ENCODE results near the gene CNTN3. TPM values are rescaled to one million over a fixed set of nuclear protein-coding genes. Genes with fewer than 3 reads are reported as not detected.

Gene CNTN3
- polyA plus RNA-seq, 1 donor from 2014 or later: 31.8 TPM

- Histone ChIP-seq H3K36me3 (ENCODE audit: insufficient read depth, low read length) (no peaks in the 10 kb centered on the region), H3K9me2 (ENCODE audit: insufficient read depth, low read length) (no peaks in the 10 kb centered on the region), H3K4me2 (ENCODE audit: low read length) (no peak overlapping the region), H2AFZ (ENCODE audit: low read depth, low read length) (no peak overlapping the region), H4K20me1 (ENCODE audit: insufficient read depth) (no peaks in the 10 kb centered on the region), H3K79me2 (replicated peaks; ENCODE audit: insufficient read depth, low read length) (no peaks in the 10 kb centered on the region), H3K9me3 (ENCODE audit: low read length) (no peaks in the 10 kb centered on the region), H3F3A (ENCODE audit: insufficient read depth, low read length, poor library complexity, severe bottlenecking) (no peaks in the 10 kb centered on the region), H3K27me3 (ENCODE audit: insufficient read depth, low read depth, low read length) (no peaks in the 10 kb centered on the region), H3K27ac (ENCODE audit: low read length) (no peak overlapping the region), H3K4me3 (ENCODE audit: low read length) (no peak overlapping the region), H3K9ac (ENCODE audit: low read length) (no peak overlapping the region)
- TF ChIP-seq EP300 (conservative IDR thresholded peaks at IDR 0.05; ENCODE audit: poor library complexity, severe bottlenecking): no peak
These were observed 22.5 kb downstream of the CNTN3 start for GRCh38 chr3:74591946-74592345.

GRCh38 chr3:74591342-74591741, 23.1 kb downstream of the CNTN3 start:
- H3K27ac ChIP-seq (ENCODE audit: low read length): no peak overlapping the region

More at GRCh38 chr3:74591342-74591741, 23.1 kb downstream of the CNTN3 start:
- Histone ChIP-seq H4K20me1 (ENCODE audit: insufficient read depth) (no peaks in the 10 kb centered on the region), H3K36me3 (ENCODE audit: insufficient read depth, low read length) (no peaks in the 10 kb centered on the region), H3F3A (ENCODE audit: insufficient read depth, low read length, poor library complexity, severe bottlenecking) (no peaks in the 10 kb centered on the region), H3K4me2 (ENCODE audit: low read length) (no peak overlapping the region), H3K4me3 (ENCODE audit: low read length) (no peak overlapping the region), H3K27me3 (ENCODE audit: insufficient read depth, low read depth, low read length) (no peaks in the 10 kb centered on the region), H3K9ac (ENCODE audit: low read length) (no peak overlapping the region), H3K9me3 (ENCODE audit: low read length) (no peaks in the 10 kb centered on the region), H2AFZ (ENCODE audit: low read depth, low read length) (no peak overlapping the region), H3K9me2 (ENCODE audit: insufficient read depth, low read length) (no peaks in the 10 kb centered on the region), H3K79me2 (replicated peaks; ENCODE audit: insufficient read depth, low read length) (no peaks in the 10 kb centered on the region)
- no peak for TF ChIP-seq TAF1 (IDR thresholded peaks at IDR 0.05; ENCODE audit: low read depth)
- no peak for TF ChIP-seq RAD21 (conservative IDR thresholded peaks at IDR 0.05)
- no peak for TF ChIP-seq REST (IDR thresholded peaks at IDR 0.05; ENCODE audit: borderline replicate concordance)
- TF ChIP-seq SMC3 (conservative IDR thresholded peaks at IDR 0.05; ENCODE audit: poor library complexity): no peak
- TF ChIP-seq MXI1 (conservative IDR thresholded peaks at IDR 0.05; ENCODE audit: poor library complexity, severe bottlenecking): no peak
- TF ChIP-seq CTCF (IDR thresholded peaks at IDR 0.05; ENCODE audit: poor library complexity, severe bottlenecking): no peak
- TF ChIP-seq POLR2AphosphoS5 (IDR thresholded peaks at IDR 0.05): no peak
